EL (cell line): ENCODE data around the gene METTL22.

Experiments
- DNase-seq: peaks from one replicate; pipeline ENCODE4 v3.0.0-alpha.2; 2016

The METTL22 gene

GRCh38 chr16:8632675-8633182 lies 11.2 kb downstream of the METTL22 start:
- DNase-seq = no peak

GRCh38 chr16:8634991-8635736 lies 13.7 kb downstream of the METTL22 start:
- peak; percentile 7 for DNase-seq

GRCh38 chr16:8639694-8640093 lies 18.2 kb downstream of the METTL22 start:
- no peak for DNase-seq

DNA sequence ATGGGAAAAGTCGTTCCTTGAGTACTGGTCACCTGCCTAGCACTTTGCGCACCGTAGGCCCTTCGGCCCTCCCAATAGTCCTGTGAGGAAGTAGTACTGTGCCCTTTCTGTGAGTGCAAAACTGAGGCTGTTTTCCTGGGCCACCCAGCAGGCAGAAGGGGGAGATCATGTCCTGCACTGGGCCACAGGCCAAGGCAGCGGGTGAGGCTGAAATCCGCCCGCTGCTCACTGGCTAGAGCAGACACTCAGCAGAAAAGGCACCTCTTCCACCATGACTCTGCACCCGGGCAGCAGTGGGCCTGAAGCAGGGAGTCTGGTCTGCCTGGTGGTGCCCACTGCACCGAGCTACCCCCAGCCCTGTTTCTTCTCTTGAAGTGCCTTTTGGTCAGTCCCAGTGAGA lies 20.2 kb downstream of the METTL22 start:
- DNase-seq = no peak

- no peak for DNase-seq
Observed at GRCh38 chr16:8642146-8642545, 20.6 kb downstream of the METTL22 start.

DNA sequence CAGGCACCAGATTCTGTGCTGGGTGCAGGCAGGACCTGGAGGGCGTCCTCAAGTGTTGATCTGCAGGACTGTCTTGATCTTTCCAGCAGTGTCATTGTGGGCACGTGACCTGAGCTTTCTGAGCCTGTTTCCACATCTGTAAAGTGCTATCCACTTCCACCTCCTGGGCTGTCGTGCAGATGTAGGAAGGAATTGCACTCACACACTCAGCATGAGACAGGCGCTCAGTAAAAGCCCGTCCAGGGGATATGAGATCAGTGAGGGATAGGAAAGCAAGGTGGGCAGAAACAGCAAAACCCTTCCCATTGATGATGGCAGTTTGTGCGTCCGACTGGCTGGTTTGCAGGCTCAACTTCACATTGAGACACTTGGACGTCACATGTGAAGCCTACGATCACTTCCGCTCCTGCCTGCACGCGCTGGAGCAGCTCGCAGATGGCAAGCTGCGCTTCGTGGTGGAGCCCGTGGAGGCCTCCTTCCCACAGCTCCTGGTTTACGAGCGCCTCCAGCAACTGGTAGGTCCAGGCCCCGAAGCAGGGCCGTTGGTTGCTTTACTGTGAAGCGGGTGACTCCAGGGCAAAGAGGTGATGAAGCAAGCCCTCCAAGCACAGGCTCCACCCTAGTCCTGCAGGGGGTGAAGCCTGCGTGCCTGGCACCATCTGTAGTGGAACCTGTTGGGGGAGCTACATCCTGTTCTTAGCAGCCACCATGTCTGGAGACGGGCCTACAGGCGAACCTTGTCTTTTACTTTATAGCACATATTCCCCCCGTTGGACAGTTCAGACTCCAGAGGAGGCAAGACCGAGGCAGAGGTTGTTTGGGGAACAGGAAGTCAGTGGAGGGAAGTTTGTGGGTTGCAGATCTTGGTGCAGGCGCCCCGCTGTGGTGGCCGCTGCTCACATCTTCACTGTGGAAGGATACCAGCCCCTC lies 23.0 kb downstream of the METTL22 start:
- DNase-seq = no peak

- DNase-seq = no peak
Observed at GRCh38 chr16:8645141-8645521, 23.6 kb downstream of the METTL22 start.

GRCh38 chr16:8645831-8646230 lies 24.3 kb downstream of the METTL22 start:
- no peak for DNase-seq

GRCh38 chr16:8646326-8647053 lies 25.0 kb downstream of the METTL22 start:
- DNase-seq = no peak

DNA sequence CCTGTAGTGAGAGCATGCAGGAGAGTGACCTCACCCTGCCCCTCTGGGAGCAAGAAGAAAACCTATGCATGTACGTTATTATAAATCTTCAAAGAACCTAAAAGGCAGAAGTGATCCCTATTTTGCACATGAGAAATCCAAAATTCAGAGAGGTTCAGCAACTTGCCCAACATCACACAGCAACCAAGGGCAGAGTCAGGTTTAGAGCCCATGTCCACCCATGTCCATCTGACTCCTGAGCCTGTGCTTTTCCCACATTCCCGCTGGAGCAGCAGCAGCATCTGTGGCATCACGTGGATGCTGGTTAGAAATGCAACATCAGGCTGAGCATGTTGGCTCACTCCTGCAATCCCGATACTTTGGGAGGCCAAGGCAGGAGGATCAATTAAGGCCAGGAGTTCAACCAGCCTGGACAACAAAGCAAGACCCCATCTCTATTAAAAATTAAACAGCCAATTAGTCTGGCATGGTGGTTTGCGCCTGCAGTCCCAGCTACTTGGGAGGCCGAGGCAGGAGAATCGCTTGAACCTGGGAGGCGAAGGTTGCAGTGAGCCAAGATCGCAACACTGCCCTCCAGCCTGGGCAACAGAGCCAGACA lies 26.3 kb downstream of the METTL22 start:
- no peak for DNase-seq

DNA sequence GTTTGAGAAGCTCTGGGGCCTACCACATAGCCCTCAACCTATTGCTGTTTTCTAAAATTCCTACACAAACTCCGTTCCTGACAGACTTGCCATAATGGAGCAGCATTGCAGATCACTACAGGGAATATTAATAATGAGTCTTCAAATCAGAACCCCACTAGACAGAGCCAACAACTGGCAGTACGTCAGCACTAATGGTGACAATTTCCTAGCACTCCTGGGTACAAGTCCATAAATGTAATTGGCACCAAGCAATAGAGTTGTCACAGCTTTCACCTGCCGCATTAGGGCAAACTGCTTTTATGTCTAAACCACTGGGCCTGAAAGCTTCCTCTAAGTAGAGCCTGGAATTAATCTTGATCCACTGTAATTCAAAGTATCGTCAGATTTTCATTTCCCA lies 27.4 kb downstream of the METTL22 start:
- DNase-seq = no peak

DNA sequence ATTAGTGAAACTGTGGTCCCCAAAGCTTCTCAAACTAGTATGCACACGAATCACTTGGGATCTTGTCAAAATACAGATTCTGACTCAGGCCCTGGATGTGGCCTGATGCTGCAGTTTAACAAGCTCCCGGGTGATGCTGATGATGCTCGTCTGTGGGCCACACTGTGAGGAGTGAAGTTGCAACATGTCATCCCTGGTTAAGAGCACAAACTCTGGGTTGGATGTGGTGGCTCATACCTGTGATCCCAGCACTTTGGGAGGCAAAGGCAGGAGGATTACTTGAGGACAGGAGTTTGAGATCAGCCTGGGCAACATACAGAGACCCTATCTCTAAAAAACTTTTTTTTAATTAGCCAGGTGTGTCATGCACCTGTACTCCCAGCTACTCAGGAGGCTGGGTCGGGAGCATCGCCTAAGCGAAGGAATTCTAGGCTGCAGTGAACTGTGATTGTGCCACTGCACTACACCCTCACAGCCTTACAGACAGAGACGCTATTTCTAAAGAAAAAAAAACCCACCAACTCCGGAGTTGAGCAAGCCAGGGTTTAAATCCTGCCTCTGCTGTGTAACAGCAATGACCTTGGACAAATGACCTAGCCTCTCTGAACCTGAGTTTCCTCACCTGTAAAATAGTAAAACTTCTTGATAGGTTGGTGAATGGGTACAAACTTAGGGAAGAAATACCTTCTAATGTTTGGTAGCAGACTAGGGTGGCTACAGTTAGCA lies 28.5 kb downstream of the METTL22 start:
- DNase-seq = no peak

- peak; percentile 15 for DNase-seq
Observed at GRCh38 chr16:8651958-8652357, 30.5 kb downstream of the METTL22 start.

GRCh38 chr16:8655184-8655717 lies 33.8 kb downstream of the METTL22 start:
- peak; percentile 44 for DNase-seq

GRCh38 chr16:8656376-8656775 lies 34.9 kb downstream of the METTL22 start:
- no peak for DNase-seq

DNA sequence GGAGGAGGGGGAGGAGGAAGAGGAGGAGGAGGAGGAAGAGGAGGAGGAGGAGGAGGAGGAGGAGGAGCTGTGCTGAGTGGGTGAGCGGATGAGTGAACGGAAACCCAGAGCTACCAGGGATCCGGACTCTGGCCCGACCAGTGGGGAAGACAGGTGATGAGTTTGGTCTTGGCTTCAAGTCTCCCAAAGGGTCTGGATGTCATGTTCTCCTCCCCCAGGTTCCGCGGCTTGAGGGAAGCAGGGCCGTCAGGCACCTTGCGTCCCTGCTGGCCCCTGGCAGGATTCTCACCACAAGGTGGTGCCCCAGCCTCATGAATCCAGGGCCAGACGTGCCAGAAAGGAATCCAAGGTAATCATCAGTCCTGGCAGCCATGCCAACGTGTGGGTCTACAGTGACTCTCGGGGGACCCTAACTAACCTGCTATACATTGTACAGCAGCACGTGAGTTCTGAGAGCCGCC lies 39.4 kb downstream of the METTL22 start:
- peak; percentile 61 for DNase-seq

GRCh38 chr16:8661703-8662102 lies 40.2 kb downstream of the METTL22 start:
- no peak for DNase-seq

DNA sequence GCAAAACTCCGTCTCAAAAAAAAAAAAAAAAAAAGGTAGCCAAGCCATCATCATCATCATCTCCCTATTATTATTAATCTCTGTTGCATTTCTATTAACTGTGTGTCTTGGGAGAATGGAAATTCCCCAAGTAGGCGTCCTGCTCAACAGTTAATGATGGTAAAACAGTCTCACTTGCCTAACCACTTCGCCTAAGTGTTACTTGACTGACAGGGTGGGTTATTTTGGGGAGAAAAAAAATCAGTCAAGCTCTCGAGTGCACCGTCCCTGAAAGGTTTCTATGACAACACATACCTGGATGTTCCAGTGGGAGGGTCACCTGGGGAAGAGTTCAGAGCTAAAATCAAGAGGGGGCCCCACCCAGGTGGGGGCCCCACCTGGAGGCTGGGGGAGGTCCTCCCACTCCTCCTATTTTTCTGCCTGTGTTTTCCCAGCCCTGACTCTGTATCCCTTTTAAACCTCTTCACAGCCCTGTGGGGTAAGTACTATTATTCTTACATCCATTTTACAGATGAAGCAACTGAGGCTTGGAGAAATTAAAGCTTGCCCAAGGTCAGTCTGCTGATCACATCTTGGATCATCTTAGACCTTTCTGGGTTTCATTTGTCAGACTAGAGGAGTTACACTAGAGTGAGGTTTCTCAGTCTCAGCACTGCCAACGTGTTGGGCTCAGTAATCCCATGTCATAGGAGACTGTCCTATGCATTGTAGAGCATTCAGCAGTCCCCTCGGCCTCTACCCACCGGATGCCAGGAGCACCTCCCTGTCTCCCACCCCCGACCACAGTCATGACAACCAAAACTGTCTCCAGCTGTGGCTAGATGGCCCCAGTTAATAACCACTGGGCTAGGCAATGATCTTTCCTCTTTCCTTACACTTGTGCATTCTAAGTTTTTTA lies 41.9 kb downstream of the METTL22 start:
- no peak for DNase-seq

DNA sequence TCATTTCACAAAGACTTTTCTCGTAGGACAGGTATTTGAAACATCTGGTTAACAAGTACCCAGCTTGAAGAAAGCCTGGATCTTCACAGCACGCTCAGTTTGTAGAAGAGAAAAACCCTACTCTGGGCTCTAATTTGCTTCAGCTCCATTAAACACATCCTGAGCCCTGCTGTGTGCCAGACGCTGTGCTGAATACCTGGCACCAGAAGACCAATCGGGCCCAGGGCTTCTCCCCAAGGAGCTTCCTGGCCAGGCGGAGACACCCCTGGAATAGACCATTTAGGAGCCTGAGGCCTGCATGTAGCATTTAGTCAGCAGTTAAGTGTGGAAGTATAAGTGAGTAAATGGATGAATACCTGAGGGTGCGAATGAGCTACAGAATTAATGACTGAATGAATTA lies 44.0 kb downstream of the METTL22 start:
- no peak for DNase-seq

DNA sequence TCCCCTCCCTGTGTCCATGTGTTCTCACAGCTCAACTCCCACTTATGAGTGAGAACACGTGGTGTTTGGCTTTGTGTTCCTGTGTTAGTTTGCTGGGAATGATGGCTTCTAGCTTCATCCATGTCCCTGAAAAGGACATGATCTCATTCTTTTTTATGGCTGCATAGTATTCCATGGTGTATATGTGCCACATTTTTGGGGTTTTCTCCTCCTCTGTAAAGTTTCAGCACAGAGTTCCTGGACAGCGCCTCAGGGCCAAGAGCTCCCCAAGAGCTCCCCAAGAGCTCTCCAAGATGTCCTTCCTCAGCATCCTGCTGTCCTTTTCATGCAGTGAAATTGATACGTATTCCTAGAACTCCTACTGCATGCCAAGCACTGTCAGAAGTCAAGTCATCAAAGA lies 46.0 kb downstream of the METTL22 start:
- no peak for DNase-seq

DNA sequence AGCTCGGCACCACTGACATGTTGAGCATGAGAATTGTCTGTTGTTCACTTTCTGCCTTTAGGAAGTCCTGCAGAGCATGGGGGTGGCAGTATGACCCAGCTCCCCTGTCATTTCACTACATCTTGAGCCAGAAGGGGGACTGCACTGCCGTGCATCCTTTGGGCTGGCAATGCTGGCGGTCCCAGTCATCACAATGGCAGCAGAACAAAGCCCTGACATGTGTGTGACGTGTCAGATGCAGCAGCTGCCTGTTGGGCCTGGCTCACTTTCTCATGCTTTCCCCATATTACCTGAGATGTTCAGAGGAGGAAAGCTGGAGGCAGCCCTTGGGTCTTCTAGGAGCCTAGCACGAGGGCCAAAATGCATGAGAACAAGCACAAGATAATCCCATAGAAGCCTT lies 46.6 kb downstream of the METTL22 start:
- DNase-seq = no peak
